GM12878 (cell line): ENCODE results near the gene UFM1. TPM values are rescaled to one million over a fixed set of nuclear protein-coding genes. Genes with fewer than 3 reads are reported as not detected.

Experiments
- CEBPZ ChIP-seq: fragments of 150-350 bp; IDR thresholded peaks from 2 replicates; pipeline ENCODE4 v1.6.1; 2016; ENCODE audit warnings: low read depth, low read length
- EED ChIP-seq: sonication (generic); IDR thresholded peaks from 2 replicates; pipeline ENCODE4 v1.6.1; 2016; ENCODE audit warnings: antibody characterized with exemption, low read depth
- GATAD2B ChIP-seq: fragments of 450-650 bp; conservative IDR thresholded peaks from 2 replicates; pipeline ENCODE4 v1.6.1; 2017; ENCODE audit warnings: low read depth, mild to moderate bottlenecking, moderate library complexity
- POLR2AphosphoS2 ChIP-seq: IDR thresholded peaks from 2 replicates; pipeline ENCODE4 v1.6.1; 2011; ENCODE audit warnings: low read depth, mild to moderate bottlenecking, low read length, improper control_type of control experiment, moderate library complexity
- PRDM15 ChIP-seq: fragments of 450-650 bp; formaldehyde crosslinking; IDR thresholded peaks from 2 replicates; pipeline ENCODE4 v1.4.0; 2020; ENCODE audit warnings: mild to moderate bottlenecking, moderate library complexity
- RB1 ChIP-seq: fragments of 450-650 bp; formaldehyde crosslinking; IDR thresholded peaks from 2 replicates; pipeline ENCODE4 v1.6.1; 2017; ENCODE audit warnings: mild to moderate bottlenecking, borderline replicate concordance
- YY1 ChIP-seq: IDR thresholded peaks from 2 replicates; pipeline ENCODE4 v1.6.1; 2011; ENCODE audit warnings: low read depth, mild to moderate bottlenecking, low read length
- ZNF207 ChIP-seq: fragments of 450-650 bp; IDR thresholded peaks from 2 replicates; pipeline ENCODE4 v1.6.1; 2014; ENCODE audit warnings: antibody characterized with exemption, mild to moderate bottlenecking, borderline replicate concordance
- ZNF687 ChIP-seq: fragments of 450-650 bp; IDR thresholded peaks from 2 replicates; pipeline ENCODE4 v1.6.1; 2017; ENCODE audit warnings: mild to moderate bottlenecking, moderate library complexity
- polyA plus RNA-seq, 11 experiments: library from polyadenylated mRNA; depleted of rRNA in 4 of 11; unstranded in 6 of 11; stranded (reverse) in 5 of 11; fragments of >200 nt; fragmentation: Nextera tagmentation in 4 of 11; fragmentation: Illumina TruSeq in 1 of 11; extraction: Ambion mirVana in 4 of 11; extraction: Trizol in 1 of 11; gene quantifications; 1 replicate in 1 of 11; 2 replicates in 10 of 11; pipeline versions ENCODE4 v1.2.1 to v1.2.3, GENCODE V29; 2011 to 2016; ENCODE audit warnings: inconsistent platforms in 2 of 11, missing spikeins in 2 of 11, low read depth in 1 of 11
- total RNA-seq, 4 experiments: library from RNA; depleted of rRNA in 3 of 4; stranded (reverse); fragments of >200 nt in 3 of 4; fragmentation: Illumina TruSeq in 1 of 4; extraction: Trizol in 1 of 4; gene quantifications; 2 replicates each; pipeline versions ENCODE4 v1.2.1 to v1.2.3, GENCODE V29; 2013 to 2021

The UFM1 gene
- total and polyA plus RNA-seq, 10 of the 15 experiments (the other 5 are each of a cell fraction or from before 2014, with no cell fraction given), result 40.8 to 96.5 (median 73.8) TPM

- TF ChIP-seq PRDM15 (CRISPR knock-in tag) (no peak), EED (no peak), RB1 (no peak), ZNF207 (no peak), CEBPZ (no peak), POLR2AphosphoS2 (no peak), ZNF687 (no peak), GATAD2B (no peak), YY1 (no peak)
- TF ChIP-seq, all 136 proteins: peak for 0
Observed at GRCh38 chr13:38384171-38384570, 34.5 kb downstream of the UFM1 start (continued).
